H1 (cell line): ENCODE results near the gene MEF2D. TPM values are rescaled to one million over a fixed set of nuclear protein-coding genes. Genes with fewer than 3 reads are reported as not detected.

Experiments used
- CTCF ChIA-PET: fragments of 300-600 bp; sonication (Branson Sonifier 250); formaldehyde crosslinking; loops from one replicate; lab custom pipeline; 2021; ENCODE audit not compliant: partially characterized antibody; lab: Charles Lee
- POLR2A ChIA-PET: fragments of 300-600 bp; sonication (Branson Sonifier 250); formaldehyde crosslinking; loops from one replicate; lab custom pipeline; 2021; ENCODE audit warnings: inconsistent platforms; ENCODE audit not compliant: partially characterized antibody; lab: Charles Lee
- DNase-seq, 2 experiments: peaks; one replicate each; pipeline versions ENCODE4 v3.0.0 to v3.0.0-alpha.2; 2010 to 2022; ENCODE audit warnings: low spot score in 2 of 2, low read depth in 1 of 2, mixed read lengths in 1 of 2
- FAIRE-seq: peaks from 2 replicates; lab custom pipeline; 2011; peaks lifted over from hg19 to GRCh38; lab: Jason Lieb, UNC
- H2AFZ ChIP-seq: 2 replicates; pipeline ENCODE4 v1.8.1; 2012; ENCODE audit warnings: low read length, inconsistent platforms
- H2AK5ac ChIP-seq: 2 replicates; pipeline ENCODE4 v1.6.1; 2013; ENCODE audit warnings: low read depth, low read length
- H2BK120ac ChIP-seq: replicated peaks from 2 replicates; pipeline ENCODE3; 2013; ENCODE audit warnings: low read depth, low read length, inconsistent platforms
- H2BK12ac ChIP-seq: 2 replicates; pipeline ENCODE4 v1.6.1; 2013; ENCODE audit warnings: low read depth, low read length
- H2BK15ac ChIP-seq: 2 replicates; pipeline ENCODE4 v1.6.1; 2013; ENCODE audit warnings: low read length
- H2BK20ac ChIP-seq: 2 replicates; pipeline ENCODE4 v1.6.1; 2013; ENCODE audit warnings: low read length
- H2BK5ac ChIP-seq: 2 replicates; pipeline ENCODE4 v1.6.1; 2013; ENCODE audit warnings: low read depth, low read length
- H3K14ac ChIP-seq: 2 replicates; pipeline ENCODE4 v1.6.1; 2013; ENCODE audit warnings: inconsistent platforms; ENCODE audit not compliant: insufficient read length
- H3K18ac ChIP-seq: 2 replicates; pipeline ENCODE4 v1.6.1; 2013; ENCODE audit warnings: low read length; ENCODE audit errors: extremely low read depth
- H3K23ac ChIP-seq: 2 replicates; pipeline ENCODE4 v1.6.1; 2013; ENCODE audit warnings: inconsistent platforms; ENCODE audit not compliant: insufficient read length
- H3K23me2 ChIP-seq: 2 replicates; pipeline ENCODE4 v1.6.1; 2013; ENCODE audit warnings: low read depth, low read length
- H3K27ac ChIP-seq: 2 replicates; pipeline ENCODE4 v1.6.1; 2011; ENCODE audit warnings: low read depth, low read length, inconsistent platforms
- H3K27me3 ChIP-seq, 4 experiments: replicated peaks in 1 of 4; 1 replicate in 1 of 4; 2 replicates in 3 of 4; pipeline versions ENCODE4 v1.6.1 to v1.8.1; 2011 to 2013; ENCODE audit warnings: low read length in 3 of 4, mild to moderate bottlenecking in 3 of 4, inconsistent platforms in 2 of 4, mixed read lengths in 2 of 4, moderate library complexity in 1 of 4; ENCODE audit not compliant: control insufficient read depth in 3 of 4, insufficient read depth in 3 of 4; ENCODE audit errors: extremely low read depth in 1 of 4
- H3K36me3 ChIP-seq, 4 experiments: 2 replicates each; pipeline versions ENCODE4 v1.6.1 to v1.8.1; 2011 to 2013; ENCODE audit warnings: mild to moderate bottlenecking in 4 of 4, low read length in 3 of 4, moderate library complexity in 2 of 4, control low read depth in 1 of 4, inconsistent platforms in 1 of 4; ENCODE audit not compliant: insufficient read depth in 4 of 4, control insufficient read depth in 2 of 4
- H3K4ac ChIP-seq: replicated peaks from 2 replicates; pipeline ENCODE3; 2013; ENCODE audit warnings: low read length, low read depth, mixed read lengths, inconsistent platforms; ENCODE audit not compliant: insufficient read length
- H3K4me1 ChIP-seq, 4 experiments: replicated peaks in 1 of 4; 1 replicate in 1 of 4; 2 replicates in 3 of 4; pipeline versions ENCODE4 v1.6.1 to v1.8.1; 2011 to 2013; ENCODE audit warnings: low read length in 3 of 4, inconsistent platforms in 2 of 4, mixed read lengths in 1 of 4; ENCODE audit not compliant: insufficient read depth in 4 of 4, control insufficient read depth in 3 of 4
- H3K4me2 ChIP-seq, 2 experiments: 2 replicates each; pipeline versions ENCODE4 v1.6.1 to v1.8.1; 2011 to 2013; ENCODE audit warnings: low read depth in 2 of 2, low read length in 2 of 2, control low read depth in 1 of 2, inconsistent platforms in 1 of 2, mild to moderate bottlenecking in 1 of 2; ENCODE audit not compliant: insufficient read depth in 1 of 2
- H3K4me3 ChIP-seq, 4 experiments: fragments of 200-600, 300-600 bp in 1 of 4; sonication (generic), shearing (Covaris generic), sonication (Bioruptor Twin) in 1 of 4; 2 replicates each; pipeline versions ENCODE4 v1.5.1 to v1.8.1; 2011 to 2016; ENCODE audit warnings: low read length in 4 of 4, low read depth in 3 of 4, control low read depth in 2 of 4, inconsistent platforms in 2 of 4, mild to moderate bottlenecking in 2 of 4, mixed read lengths in 1 of 4, moderate library complexity in 1 of 4; ENCODE audit not compliant: insufficient read depth in 2 of 4; ENCODE audit errors: extremely low read depth in 1 of 4
- H3K56ac ChIP-seq: replicated peaks from 2 replicates; pipeline ENCODE3; 2013; ENCODE audit warnings: low read depth, mild to moderate bottlenecking, mixed read lengths, low read length, inconsistent platforms; ENCODE audit not compliant: insufficient read length
- H3K79me1 ChIP-seq: 2 replicates; pipeline ENCODE4 v1.6.1; 2013; ENCODE audit warnings: low read depth, low read length, control low read depth
- H3K79me2 ChIP-seq, 2 experiments: 2 replicates each; pipeline versions ENCODE4 v1.6.1 to v1.8.1; 2012 to 2013; ENCODE audit warnings: low read length in 2 of 2, mild to moderate bottlenecking in 2 of 2, inconsistent platforms in 1 of 2; ENCODE audit not compliant: insufficient read depth in 2 of 2, control insufficient read depth in 1 of 2
- H3K9ac ChIP-seq, 4 experiments: replicated peaks in 1 of 4; 1 replicate in 1 of 4; 2 replicates in 3 of 4; pipeline versions ENCODE4 v1.6.1 to v1.8.1; 2011 to 2013; ENCODE audit warnings: low read depth in 3 of 4, low read length in 3 of 4, control low read depth in 2 of 4, mild to moderate bottlenecking in 2 of 4, moderate library complexity in 2 of 4, inconsistent platforms in 1 of 4; ENCODE audit errors: extremely low read depth in 1 of 4
- H3K9me3 ChIP-seq, 2 experiments: 2 replicates each; pipeline versions ENCODE4 v1.6.1 to v1.8.1; 2012 to 2013; ENCODE audit warnings: mild to moderate bottlenecking in 2 of 2, moderate library complexity in 2 of 2, control low read depth in 1 of 2, inconsistent platforms in 1 of 2, low read depth in 1 of 2, low read length in 1 of 2, mixed read lengths in 1 of 2; ENCODE audit not compliant: insufficient read depth in 2 of 2
- H4K20me1 ChIP-seq, 2 experiments: replicated peaks in 1 of 2; 2 replicates each; pipeline versions ENCODE3 to v1.8.1; 2011 to 2013; ENCODE audit warnings: inconsistent platforms in 2 of 2, low read length in 2 of 2, mild to moderate bottlenecking in 1 of 2; ENCODE audit not compliant: insufficient read depth in 2 of 2, control insufficient read depth in 1 of 2
- H4K5ac ChIP-seq: 2 replicates; pipeline ENCODE4 v1.6.1; 2013; ENCODE audit warnings: low read length, low read depth, mixed read lengths, inconsistent platforms; ENCODE audit not compliant: insufficient read length
- H4K8ac ChIP-seq: 2 replicates; pipeline ENCODE4 v1.8.0; 2013; ENCODE audit warnings: mild to moderate bottlenecking, moderate library complexity, low read length, inconsistent platforms; ENCODE audit not compliant: insufficient read depth; ENCODE audit errors: extremely low read depth
- H4K91ac ChIP-seq: replicated peaks from 2 replicates; pipeline ENCODE3; 2013; ENCODE audit warnings: low read length, mixed read lengths, inconsistent platforms; ENCODE audit not compliant: insufficient read length
- ATF2 ChIP-seq: IDR thresholded peaks from 2 replicates; pipeline ENCODE4 v1.6.1; 2012; ENCODE audit warnings: low read length, inconsistent platforms
- CBX5 ChIP-seq: fragments of 300-800, 300-1000 bp; sonication (generic); IDR thresholded peaks from 2 replicates; pipeline ENCODE4 v1.7.1; 2016; ENCODE audit warnings: antibody characterized with exemption, low read length, low read depth
- E2F6 ChIP-seq: IDR thresholded peaks from 2 replicates; pipeline ENCODE4 v1.6.1; 2012; ENCODE audit warnings: inconsistent platforms
- EP300 ChIP-seq, 2 experiments: IDR thresholded peaks; 1 replicate in 1 of 2; 2 replicates in 1 of 2; pipeline ENCODE4 v1.6.1; 2011 to 2012; ENCODE audit warnings: low read depth in 2 of 2, low read length in 2 of 2, mild to moderate bottlenecking in 2 of 2, borderline replicate concordance in 1 of 2, inconsistent platforms in 1 of 2, moderate library complexity in 1 of 2
- GABPA ChIP-seq: IDR thresholded peaks from 2 replicates; pipeline ENCODE4 v1.6.1; 2011; ENCODE audit warnings: mild to moderate bottlenecking, low read length, moderate library complexity, borderline replicate concordance; ENCODE audit not compliant: insufficient read depth
- HDAC6 ChIP-seq: IDR thresholded peaks from one replicate; pipeline ENCODE4 v1.7.1; 2012; ENCODE audit warnings: low read depth, mild to moderate bottlenecking, inconsistent platforms, low read length, moderate library complexity
- SP2 ChIP-seq: IDR thresholded peaks from 2 replicates; pipeline ENCODE4 v1.6.1; 2012; ENCODE audit warnings: mild to moderate bottlenecking, low read length, inconsistent platforms
- SUZ12 ChIP-seq: fragments of 200-600 bp; sonication (generic); IDR thresholded peaks from 2 replicates; pipeline ENCODE4 v1.6.1; 2012; ENCODE audit warnings: mild to moderate bottlenecking, inconsistent platforms, low read length, moderate library complexity, mixed read lengths
- TEAD4 ChIP-seq: IDR thresholded peaks from 2 replicates; pipeline ENCODE4 v1.6.1; 2012; ENCODE audit warnings: low read depth, low read length, inconsistent platforms, mixed read lengths
- whole genome bisulfite sequencing, 2 experiments: shearing (Covaris generic) in 1 of 2; methylation state at CpG; one replicate each; pipeline versions ENCODE4 v1.1.6 to v1.1.7; 2013 to 2015; ENCODE audit warnings: low lambda C conversion rate in 2 of 2, mixed read lengths in 2 of 2, inconsistent platforms in 1 of 2, low coverage in 1 of 2, missing lambda C conversion rate in 1 of 2; ENCODE audit not compliant: insufficient replicate concordance in 2 of 2, insufficient coverage in 1 of 2, insufficient read length in 1 of 2; ENCODE audit errors: extremely low coverage in 1 of 2, missing lambda C conversion rate in 1 of 2; 5-methylcytosine and 5-hydroxymethylcytosine counted together
- polyA plus RNA-seq, 7 experiments: library from polyadenylated mRNA; depleted of rRNA in 3 of 7; stranded (reverse) in 5 of 7; unstranded in 2 of 7; fragments of >200 nt in 5 of 7; fragments of 200-250 nt in 2 of 7; gene quantifications; 1 replicate in 5 of 7; 2 replicates in 1 of 7; 4 replicates in 1 of 7; pipeline versions ENCODE4 v1.2.1 to v1.2.3, GENCODE V29; 2011 to 2013; ENCODE audit warnings: missing spikeins in 2 of 7, mixed read lengths in 2 of 7
- total RNA-seq: library from RNA; stranded (reverse); fragmentation: NEBNext Ultra II Directional; extraction: Animal tissue kit (Norgen Biotek cat#: 25700); gene quantifications from 2 replicates; pipeline ENCODE4 v1.2.1, GENCODE V29; 2021
- TF ChIP-seq, protein P1 (sequence below): IDR thresholded peaks from 2 replicates; pipeline ENCODE4 v1.6.1; 2011; ENCODE audit warnings: low read depth, mild to moderate bottlenecking, low read length; ENCODE audit not compliant: insufficient read depth

The MEF2D gene
- total and polyA plus RNA-seq, 2 of the 8 experiments (the other 6 are each of a cell fraction or from before 2014, with no cell fraction given), result 17.3 to 20.3 TPM

GRCh38 chr1:156458181-156458503, 42.4 kb downstream of the MEF2D start:
- Histone ChIP-seq H3K23ac (no peak overlapping the region), H3K9me3 (no peaks in the 10 kb centered on the region), H2BK15ac (no peak overlapping the region), H3K4me1 (peaks cover 0 to 10% (median 3%) of the 10 kb centered on the region in 4 experiments; a peak in 3 of 7 replicates), H3K4me3 (no peak overlapping the region), H3K27me3 (no peaks in the 10 kb centered on the region; a peak in 1 of 7 replicates), H2BK20ac (no peak overlapping the region), H3K79me1 (no peaks in the 10 kb centered on the region), H3K14ac (no peak overlapping the region), H2BK12ac (no peak overlapping the region), H3K23me2 (peaks cover 5% of the 10 kb centered on the region), H3K79me2 (no peaks in the 10 kb centered on the region), H2BK120ac (peak overlapping the region; percentile 77), H2AK5ac (no peak overlapping the region), H4K8ac (no peak overlapping the region), H3K9ac (no peak overlapping the region), H4K5ac (no peak overlapping the region), H3K36me3 (no peaks in the 10 kb centered on the region), H3K56ac (no peak overlapping the region), H3K4ac (no peak overlapping the region), H2BK5ac (no peak overlapping the region), H3K27ac (no peak overlapping the region), H4K20me1 (no peaks in the 10 kb centered on the region), H2AFZ (no peak overlapping the region), H3K18ac (no peak overlapping the region), H3K4me2 (peak overlapping the region in 1 of 2 experiments; percentile 79; a peak in 1 of 4 replicates), H4K91ac (no peak overlapping the region)
- TF ChIP-seq TEAD4, result no peak
- TF ChIP-seq, protein P1, sequence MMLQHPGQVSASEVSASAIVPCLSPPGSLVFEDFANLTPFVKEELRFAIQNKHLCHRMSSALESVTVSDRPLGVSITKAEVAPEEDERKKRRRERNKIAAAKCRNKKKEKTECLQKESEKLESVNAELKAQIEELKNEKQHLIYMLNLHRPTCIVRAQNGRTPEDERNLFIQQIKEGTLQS, result no peak
- TF ChIP-seq SUZ12, result no peak
- TF ChIP-seq SP2, result no peak
- no peak for TF ChIP-seq GABPA
- no peak for TF ChIP-seq ATF2
- TF ChIP-seq E2F6, result no peak
- no peak for TF ChIP-seq CBX5
- no peak for TF ChIP-seq HDAC6
- no peak for TF ChIP-seq EP300 (IDR thresholded peaks at IDR 0.05; ENCODE audit: borderline replicate concordance in 1 of 2, low read depth in 2 of 2, low read length in 2 of 2)
- DNase-seq, result no peak
- CTCF ChIA-PET, result interaction anchor here (0.6 to 5.5 kb wide), 27 partner anchors 8 to 455 kb away, joined by 3 to 62 read pairs (median 5); partner anchors contain the start of gene MEF2D
- 78% methylated on average over 2 of the region's 3 CpGs; no CpG with 5 or more reads in 1 of the 2 experiments for WGBS, 2 experiments
- no peak for FAIRE-seq
- POLR2A ChIA-PET, result interaction anchor here (0.8 to 2.0 kb wide), 7 partner anchors 8 to 175 kb away, joined by 3 to 17 read pairs (median 5); partner anchors contain the start of genes MEF2D, NAXE and SMG5
